ENCODE results near the gene SPATA6.
"Not testable (repeated sequence)": the region's sequence is repeated elsewhere in the genome, so short reads cannot be mapped to it uniquely, and the experiment has no call there.

GRCh38 chr1:48437379-48437778 lies 34.6 kb downstream of the SPATA6 start:
- not testable (repeated sequence) for TF ChIP-seq CTCF (IDR thresholded peaks at IDR 0.05; ENCODE audit: control extremely low read depth in 1 of 3, insufficient read depth in 1 of 3, low read depth in 1 of 3, low read length in 3 of 3); POLR2A (IDR thresholded peaks at IDR 0.05; ENCODE audit: control extremely low read depth in 1 of 2, low read depth in 2 of 2, low read length in 2 of 2); ZNF274 (IDR thresholded peaks at IDR 0.05; ENCODE audit: borderline replicate concordance, extremely low read depth, low read length); TAF1 (IDR thresholded peaks at IDR 0.05; ENCODE audit: low read depth, low read length)

Data from H1 (cell line).